Measurements from ENCODE around the gene DAB2IP. TPM values are rescaled to one million over a fixed set of nuclear protein-coding genes. Genes with fewer than 3 reads are reported as not detected.

DAB2IP gene
- polyA plus RNA-seq, 1 experiment, result 20.4 TPM

- ChIA-PET CTCF (interaction anchor here (0.5 kb wide), 1 partner anchor 1477 kb away, joined by 3 read pairs; no protein-coding TSS in a partner anchor), POLR2A (no interaction called here)
- DNase-seq (ENCODE audit: low read depth, low spot score), result no peak
Observed at GRCh38 chr9:121645003-121645402, 6.4 kb upstream of the DAB2IP start.

GRCh38 chr9:121645853-121646807, 5.3 kb upstream of the DAB2IP start:
- no peak for DNase-seq (ENCODE audit: low read depth, low spot score)
- POLR2A ChIA-PET, result no interaction called here
- CTCF ChIA-PET, result no interaction called here

More at GRCh38 chr9:121645003-121645402, 6.4 kb upstream of the DAB2IP start:
- H3K27ac ChIP-seq (ENCODE audit: low read depth, low read length), result no peak overlapping the region
- H3K9me3 ChIP-seq (ENCODE audit: control insufficient read depth, insufficient read depth, low read length), result no peaks in the 10 kb centered on the region
- peaks cover 5% of the 10 kb centered on the region for H3K27me3 ChIP-seq (ENCODE audit: control insufficient read depth, insufficient read depth, low read length)
- H3K4me3 ChIP-seq (ENCODE audit: low read depth, low read length), result no peak overlapping the region
- no peak for TF ChIP-seq CTCF (IDR thresholded peaks at IDR 0.05; ENCODE audit: low read depth, low read length)

GRCh38 chr9:121646992-121647391, 4.4 kb upstream of the DAB2IP start:
- CTCF ChIA-PET, result no interaction called here
- Histone ChIP-seq H3K9me3 (ENCODE audit: control insufficient read depth, insufficient read depth, low read length) (no peaks in the 10 kb centered on the region; the same call in 1 of the 2 replicates), H3K27ac (ENCODE audit: low read depth, low read length) (no peak overlapping the region), H3K4me3 (ENCODE audit: low read depth, low read length) (no peak overlapping the region), H3K27me3 (ENCODE audit: control insufficient read depth, insufficient read depth, low read length) (peaks cover 5% of the 10 kb centered on the region)
- POLR2A ChIA-PET, result no interaction called here
- no peak for TF ChIP-seq CTCF (IDR thresholded peaks at IDR 0.05; ENCODE audit: low read depth, low read length)
- DNase-seq (ENCODE audit: low read depth, low spot score), result no peak

More at GRCh38 chr9:121645853-121646807, 5.3 kb upstream of the DAB2IP start:
- Histone ChIP-seq H3K27me3 (ENCODE audit: control insufficient read depth, insufficient read depth, low read length) (peaks cover 5% of the 10 kb centered on the region), H3K9me3 (ENCODE audit: control insufficient read depth, insufficient read depth, low read length) (no peaks in the 10 kb centered on the region; the same call in 1 of the 2 replicates), H3K27ac (ENCODE audit: low read depth, low read length) (no peak overlapping the region), H3K4me3 (ENCODE audit: low read depth, low read length) (no peak overlapping the region)
- TF ChIP-seq CTCF (IDR thresholded peaks at IDR 0.05; ENCODE audit: low read depth, low read length), result no peak

- TF ChIP-seq CTCF (IDR thresholded peaks at IDR 0.05; ENCODE audit: low read depth, low read length), result no peak
Observed at GRCh38 chr9:121648172-121648571, 3.3 kb upstream of the DAB2IP start.

GRCh38 chr9:121648799-121649198, 2.6 kb upstream of the DAB2IP start:
- Histone ChIP-seq H3K27ac (ENCODE audit: low read depth, low read length) (no peak overlapping the region), H3K4me3 (ENCODE audit: low read depth, low read length) (no peak overlapping the region), H3K9me3 (ENCODE audit: control insufficient read depth, insufficient read depth, low read length) (no peaks in the 10 kb centered on the region; the same call in 1 of the 2 replicates), H3K27me3 (ENCODE audit: control insufficient read depth, insufficient read depth, low read length) (peaks cover 2% of the 10 kb centered on the region)
- DNase-seq (ENCODE audit: low read depth, low spot score), result no peak
- ChIA-PET CTCF (interaction anchor here (0.6 to 2.4 kb wide), 2 partner anchors 28 to 103 kb away, joined by 3 to 8 read pairs; no protein-coding TSS in a partner anchor), POLR2A (no interaction called here)
- no peak for TF ChIP-seq CTCF (IDR thresholded peaks at IDR 0.05; ENCODE audit: low read depth, low read length)

More at GRCh38 chr9:121648172-121648571, 3.3 kb upstream of the DAB2IP start:
- CTCF ChIA-PET, result interaction anchor here (0.5 to 0.6 kb wide), 2 partner anchors 28 to 113 kb away, joined by 3 read pairs; no protein-coding TSS in a partner anchor
- Histone ChIP-seq H3K9me3 (ENCODE audit: control insufficient read depth, insufficient read depth, low read length) (no peaks in the 10 kb centered on the region; the same call in 1 of the 2 replicates), H3K27ac (ENCODE audit: low read depth, low read length) (no peak overlapping the region), H3K4me3 (ENCODE audit: low read depth, low read length) (no peak overlapping the region), H3K27me3 (ENCODE audit: control insufficient read depth, insufficient read depth, low read length) (peaks cover 2% of the 10 kb centered on the region)
- POLR2A ChIA-PET, result no interaction called here
- DNase-seq (ENCODE audit: low read depth, low spot score), result no peak
